ENCODE data around the gene ADGRB2.

GRCh38 chr1:31761883-31762282 is 2.3 kb downstream of the ADGRB2 start:
- TF ChIP-seq POLR2AphosphoS5 (IDR thresholded peaks at IDR 0.05; ENCODE audit: low read depth, low read length) (no peak), CTCF (IDR thresholded peaks at IDR 0.05) (no peak), SIN3A (IDR thresholded peaks at IDR 0.05; ENCODE audit: borderline replicate concordance, insufficient read depth, low read depth, low read length) (no peak), TCF7L2 (IDR thresholded peaks at IDR 0.05; ENCODE audit: low read depth, low read length) (no peak), REST (IDR thresholded peaks at IDR 0.05; ENCODE audit: insufficient read depth in 1 of 2, low read depth in 2 of 2, low read length in 1 of 2) (no peak)
